ENCODE results near the gene ITFG1.

Gene ITFG1

GRCh38 chr16:47460711-47461597, at the start of gene ITFG1, which contains the start of gene PHKB:
ITFG1 (minus strand) TSS chr16:47461063; CDS start chr16:47461045, 18 bp downstream.
PHKB (plus strand) TSS chr16:47461331; CDS start chr16:47461351, 20 bp downstream.
- peak; percentile 82 to 96 (median 86) for DNase-seq

- DNase-seq: no peak
Measured at GRCh38 chr16:47507701-47508100, 46.8 kb upstream of the ITFG1 start.

- no peak for DNase-seq
Measured at GRCh38 chr16:47506800-47507199, 45.9 kb upstream of the ITFG1 start.

- no peak for DNase-seq
Measured at GRCh38 chr16:47504599-47504998, 43.7 kb upstream of the ITFG1 start.

GRCh38 chr16:47503936-47504335, 43.1 kb upstream of the ITFG1 start:
- DNase-seq: no peak

- no peak for DNase-seq
Measured at GRCh38 chr16:47499700-47500264, 38.9 kb upstream of the ITFG1 start.

GRCh38 chr16:47499080-47499699, 38.3 kb upstream of the ITFG1 start:
- DNase-seq: no peak

GRCh38 chr16:47493381-47494337, 32.8 kb upstream of the ITFG1 start:
- no peak for DNase-seq

- DNase-seq: no peak
Measured at GRCh38 chr16:47492428-47493377, 31.8 kb upstream of the ITFG1 start.

GRCh38 chr16:47492036-47492427, 31.2 kb upstream of the ITFG1 start:
- DNase-seq: no peak

- DNase-seq: no peak
Measured at GRCh38 chr16:47490471-47490870, 29.6 kb upstream of the ITFG1 start.

GRCh38 chr16:47488051-47488450, 27.2 kb upstream of the ITFG1 start:
- no peak for DNase-seq

GRCh38 chr16:47486856-47487255, 26.0 kb upstream of the ITFG1 start:
- DNase-seq: no peak

- DNase-seq: no peak
Measured at GRCh38 chr16:47483616-47484015, 22.8 kb upstream of the ITFG1 start.

GRCh38 chr16:47481698-47482374, 21.0 kb upstream of the ITFG1 start:
- no peak for DNase-seq

- no peak for DNase-seq
Measured at GRCh38 chr16:47480410-47480809, 19.5 kb upstream of the ITFG1 start.

GRCh38 chr16:47477679-47478078, 16.8 kb upstream of the ITFG1 start:
- DNase-seq: no peak

- DNase-seq: no peak
Measured at GRCh38 chr16:47476654-47477345, 15.9 kb upstream of the ITFG1 start.

- no peak for DNase-seq
Measured at GRCh38 chr16:47475786-47476185, 14.9 kb upstream of the ITFG1 start.

- DNase-seq: no peak
Measured at GRCh38 chr16:47473792-47474191, 12.9 kb upstream of the ITFG1 start.

Measured in activated naive CD4-positive, alpha-beta T cell (primary cell).